Measurements from ENCODE around the gene ZNF784. TPM values are rescaled to one million over a fixed set of nuclear protein-coding genes. Genes with fewer than 3 reads are reported as not detected.

Gene ZNF784
- total and polyA plus RNA-seq, 10 of the 15 experiments (the other 5 are each of a cell fraction or from before 2014, with no cell fraction given): 0.10 to 5.2 (median 1.8) TPM

- Histone ChIP-seq H3K79me2 (ENCODE audit: control insufficient read depth, insufficient read depth, low read length) (peaks cover 52% of the 10 kb centered on the region), H3K4me3 (peak within 1 kb of the TSS; percentile 94), H3K36me3 (ENCODE audit: control insufficient read depth in 2 of 2, insufficient read depth in 2 of 2, low read length in 1 of 2) (peaks cover 0 to 15% of the 10 kb centered on the region in 2 experiments; a peak in 3 of 4 replicates), H4K20me1 (ENCODE audit: control insufficient read depth, insufficient read depth) (peaks cover 9% of the 10 kb centered on the region), H3K4me2 (ENCODE audit: control insufficient read depth, insufficient read depth) (peak within 1 kb of the TSS; percentile 94), H2AFZ (ENCODE audit: control insufficient read depth, low read depth, low read length) (peak within 1 kb of the TSS; percentile 96), H3K4me1 (ENCODE audit: control insufficient read depth, insufficient read depth, low read length) (peaks cover 18% of the 10 kb centered on the region), H3K27ac (ENCODE audit: control insufficient read depth, insufficient read depth) (peak within 1 kb of the TSS; percentile 100), H3K27me3 (replicated peaks in 1 of 2; ENCODE audit: control insufficient read depth in 2 of 2, insufficient read depth in 2 of 2, low read length in 1 of 2) (no peaks in the 10 kb centered on the region), H3K9ac (ENCODE audit: control insufficient read depth, insufficient read depth, low read length) (peak within 1 kb of the TSS; percentile 99), H3K9me3 (replicated peaks; ENCODE audit: control insufficient read depth, insufficient read depth, low read length) (no peaks in the 10 kb centered on the region)
- ChIA-PET SMC1A (ENCODE audit: uncharacterized antibody, unreplicated experiment) (interaction anchor here (1.2 to 2.6 kb wide), 5 partner anchors 13 to 30 kb away, joined by 4 to 28 read pairs (median 5); partner anchors contain the start of gene ZNF784), POLR2A (interaction anchor here (0.6 to 1.6 kb wide), 14 partner anchors 10 to 660 kb away, joined by 3 to 12 read pairs (median 6); partner anchors contain the start of genes FIZ1, ZNF524, ZNF581 and ZNF784), CTCF (interaction anchor here (0.6 to 3.6 kb wide), 21 partner anchors 10 to 655 kb away, joined by 3 to 85 read pairs (median 4); partner anchors contain the start of genes FIZ1, PPP1R12C, ZNF524 and ZNF581), RAD21 (ENCODE audit: unreplicated experiment) (interaction anchor here (0.7 to 1.6 kb wide), 8 partner anchors 12 to 51 kb away, joined by 3 to 34 read pairs (median 5); partner anchors contain the start of gene ZNF581)
- ATAC-seq (peak; percentile 67), FAIRE-seq (no peak), DNase-seq (ENCODE audit: low read depth, low spot score) (no peak)
- BruUV-seq (replicated peaks): no TSS peak
- in situ Hi-C loops (cut with MboI): loop anchor here (5.0 to 25.0 kb wide), 3 partner anchors 657 to 1518 kb away; partner anchors contain the start of genes CNOT3, LENG9 and ZSCAN5A
- intact Hi-C loops (cut with micrococcal nuclease; ENCODE audit: unreplicated experiment): loop anchor here (2.0 kb wide), 1 partner anchor 24 kb away; no protein-coding TSS in a partner anchor
- under 1% methylated on average over 50 of the region's 95 CpGs for WGBS (ENCODE audit: insufficient coverage, insufficient replicate concordance, low lambda C conversion rate, missing lambda C conversion rate)
- TF ChIP-seq ZNF274 (IDR thresholded peaks at IDR 0.05; ENCODE audit: insufficient read depth, insufficient read length): no peak
- peak; percentile 68; the same call in 1 of the 2 replicates for TF ChIP-seq ATF3 (IDR thresholded peaks at IDR 0.05; ENCODE audit: borderline replicate concordance, extremely low read depth, low read depth, low read length)
- TF ChIP-seq, protein P1, sequence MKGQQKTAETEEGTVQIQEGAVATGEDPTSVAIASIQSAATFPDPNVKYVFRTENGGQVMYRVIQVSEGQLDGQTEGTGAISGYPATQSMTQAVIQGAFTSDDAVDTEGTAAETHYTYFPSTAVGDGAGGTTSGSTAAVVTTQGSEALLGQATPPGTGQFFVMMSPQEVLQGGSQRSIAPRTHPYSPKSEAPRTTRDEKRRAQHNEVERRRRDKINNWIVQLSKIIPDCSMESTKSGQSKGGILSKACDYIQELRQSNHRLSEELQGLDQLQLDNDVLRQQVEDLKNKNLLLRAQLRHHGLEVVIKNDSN (IDR thresholded peaks at IDR 0.05; ENCODE audit: borderline replicate concordance, extremely low read length, insufficient read depth, low read depth, low read length): peak; percentile 89
- TF ChIP-seq, protein P2, sequence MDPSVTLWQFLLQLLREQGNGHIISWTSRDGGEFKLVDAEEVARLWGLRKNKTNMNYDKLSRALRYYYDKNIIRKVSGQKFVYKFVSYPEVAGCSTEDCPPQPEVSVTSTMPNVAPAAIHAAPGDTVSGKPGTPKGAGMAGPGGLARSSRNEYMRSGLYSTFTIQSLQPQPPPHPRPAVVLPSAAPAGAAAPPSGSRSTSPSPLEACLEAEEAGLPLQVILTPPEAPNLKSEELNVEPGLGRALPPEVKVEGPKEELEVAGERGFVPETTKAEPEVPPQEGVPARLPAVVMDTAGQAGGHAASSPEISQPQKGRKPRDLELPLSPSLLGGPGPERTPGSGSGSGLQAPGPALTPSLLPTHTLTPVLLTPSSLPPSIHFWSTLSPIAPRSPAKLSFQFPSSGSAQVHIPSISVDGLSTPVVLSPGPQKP (IDR thresholded peaks at IDR 0.05; ENCODE audit: low read depth, low read length): peak; percentile 91
- TF ChIP-seq, protein P3, sequence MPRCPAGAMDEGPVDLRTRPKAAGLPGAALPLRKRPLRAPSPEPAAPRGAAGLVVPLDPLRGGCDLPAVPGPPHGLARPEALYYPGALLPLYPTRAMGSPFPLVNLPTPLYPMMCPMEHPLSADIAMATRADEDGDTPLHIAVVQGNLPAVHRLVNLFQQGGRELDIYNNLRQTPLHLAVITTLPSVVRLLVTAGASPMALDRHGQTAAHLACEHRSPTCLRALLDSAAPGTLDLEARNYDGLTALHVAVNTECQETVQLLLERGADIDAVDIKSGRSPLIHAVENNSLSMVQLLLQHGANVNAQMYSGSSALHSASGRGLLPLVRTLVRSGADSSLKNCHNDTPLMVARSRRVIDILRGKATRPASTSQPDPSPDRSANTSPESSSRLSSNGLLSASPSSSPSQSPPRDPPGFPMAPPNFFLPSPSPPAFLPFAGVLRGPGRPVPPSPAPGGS (IDR thresholded peaks at IDR 0.05; ENCODE audit: borderline replicate concordance, insufficient read depth, low read depth, low read length, poor library complexity, severe bottlenecking): no peak
- TF ChIP-seq RAD21 (IDR thresholded peaks at IDR 0.05; ENCODE audit: insufficient read depth, low read depth, low read length): no peak
- no peak for TF ChIP-seq FOXM1 (IDR thresholded peaks at IDR 0.05; ENCODE audit: low read depth, low read length)
- no peak for TF ChIP-seq CBX3 (IDR thresholded peaks at IDR 0.05; ENCODE audit: borderline replicate concordance, low read depth)
- TF ChIP-seq EED (IDR thresholded peaks at IDR 0.05; ENCODE audit: low read depth): no peak
- TF ChIP-seq USF2 (IDR thresholded peaks at IDR 0.05; ENCODE audit: borderline replicate concordance, low read depth, low read length): peak; percentile 65
- TF ChIP-seq SREBF1 (IDR thresholded peaks at IDR 0.05; ENCODE audit: low read length): no peak
- TF ChIP-seq JUNB (IDR thresholded peaks at IDR 0.05): no peak
Measured at GRCh38 chr19:55654868-55655647, 30.7 kb upstream of the ZNF784 start, which contains the start of gene U2AF2. TSS of gene U2AF2 (plus strand) at chr19:55655035. CDS start at chr19:55655105, 70 bp downstream.
